OCI-LY3 (cell line): ENCODE results near the gene TRMT61A.

Source experiments
- CTCF ChIP-seq: fragments of 200-600, 300-600 bp; sonication (generic); IDR thresholded peaks from 2 replicates; pipeline ENCODE4 v1.5.1; 2014; ENCODE audit warnings: antibody characterized with exemption, low read length, low read depth
- EZH2phosphoT487 ChIP-seq: fragments of 200-600 bp; shearing (Covaris generic); IDR thresholded peaks from 2 replicates; pipeline ENCODE4 v1.6.1; 2018; ENCODE audit warnings: antibody characterized with exemption, mixed run types, low read depth

DNA sequence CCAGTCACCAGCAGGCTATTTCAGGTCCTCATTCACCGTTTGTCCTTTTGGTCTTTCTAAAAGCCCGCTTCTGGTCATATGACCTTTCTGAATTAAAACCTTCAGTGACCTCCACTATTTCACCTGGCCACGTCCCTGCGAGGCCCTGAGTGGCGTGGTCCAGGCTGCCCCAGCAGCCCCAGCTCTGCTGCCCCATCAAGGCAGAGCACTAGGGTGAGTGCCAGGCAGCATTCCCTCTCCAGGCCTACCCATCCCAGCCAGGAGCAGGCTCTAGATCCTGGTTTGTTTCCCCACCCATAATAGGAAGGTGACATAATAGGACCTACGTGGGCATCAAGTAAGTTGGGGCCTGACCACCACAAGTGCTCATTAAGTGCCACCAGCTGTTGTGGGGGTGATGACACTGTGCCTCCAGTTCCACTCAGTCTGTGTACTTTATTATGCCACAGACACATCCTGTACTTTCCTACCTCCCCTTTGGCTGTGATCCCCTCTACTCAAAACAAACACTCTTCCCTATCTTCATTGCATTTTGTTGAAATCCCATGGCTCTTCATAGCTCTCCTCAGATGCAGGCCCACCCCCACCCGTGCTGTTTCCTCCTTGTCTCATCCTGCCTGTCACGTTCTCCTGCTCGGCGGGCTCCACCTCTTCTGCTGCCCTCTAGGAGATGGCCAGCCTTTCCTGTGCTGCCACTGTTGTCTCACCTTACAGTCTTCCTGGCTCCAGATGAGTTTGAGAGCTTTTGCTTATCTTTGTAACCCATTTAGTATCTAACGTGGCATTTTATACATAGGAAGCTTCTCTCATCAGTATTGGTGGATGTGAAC lies 27.7 kb upstream of the TRMT61A start:
- TF ChIP-seq CTCF = no peak
- TF ChIP-seq EZH2phosphoT487 = no peak
